HG03565 (cell line): Measurements from ENCODE around the gene FSD1.
"Not testable (repeated sequence)": the region's sequence is repeated elsewhere in the genome, so short reads cannot be mapped to it uniquely, and the experiment has no call there.

Experiments
- ATAC-seq: cut with Tn5 transposase; IDR thresholded peaks from one replicate; pipeline ENCODE4 v1.9.1; 2021; ENCODE audit warnings: mild to moderate bottlenecking, moderate library complexity; ENCODE audit not compliant: unreplicated experiment

Gene FSD1

DNA sequence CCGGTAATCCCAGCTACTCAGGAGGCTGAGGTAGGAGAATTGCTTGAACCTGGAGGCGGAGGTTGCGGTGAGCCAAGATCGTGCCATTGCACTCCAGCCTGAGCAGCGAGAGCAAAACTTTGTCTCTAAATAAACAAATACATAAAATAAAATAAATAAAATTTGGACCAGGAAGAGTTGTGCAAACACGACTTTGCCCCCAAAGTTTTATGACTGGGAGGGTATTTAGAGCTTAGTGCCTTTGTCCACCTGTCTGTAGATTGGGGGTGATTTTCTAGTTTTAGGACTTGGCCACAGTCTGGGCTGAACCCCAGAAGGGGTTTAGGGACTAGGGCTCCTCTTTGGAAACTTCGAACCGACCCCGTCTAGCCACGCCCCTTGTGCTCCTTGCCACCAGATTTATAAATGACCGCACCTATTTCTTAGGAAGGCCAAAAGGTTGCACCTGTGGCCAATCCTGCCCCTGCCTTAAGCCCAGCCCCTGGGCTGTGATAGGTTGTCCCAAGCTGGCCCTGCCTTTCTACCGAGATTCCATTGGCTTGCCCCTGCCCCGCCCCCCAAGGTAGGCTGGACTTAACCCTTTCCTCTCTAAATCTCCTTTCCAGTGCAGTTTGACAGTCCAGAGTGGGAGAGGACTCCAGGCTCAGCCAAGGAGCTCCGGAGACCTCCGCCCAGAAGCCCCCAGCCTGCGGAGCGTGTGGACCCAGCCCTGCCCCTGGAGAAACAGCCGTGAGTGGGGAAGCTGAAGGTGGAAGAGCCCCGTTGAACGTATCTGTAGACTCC, 20.0 kb upstream of the FSD1 start:
- no peak for ATAC-seq

DNA sequence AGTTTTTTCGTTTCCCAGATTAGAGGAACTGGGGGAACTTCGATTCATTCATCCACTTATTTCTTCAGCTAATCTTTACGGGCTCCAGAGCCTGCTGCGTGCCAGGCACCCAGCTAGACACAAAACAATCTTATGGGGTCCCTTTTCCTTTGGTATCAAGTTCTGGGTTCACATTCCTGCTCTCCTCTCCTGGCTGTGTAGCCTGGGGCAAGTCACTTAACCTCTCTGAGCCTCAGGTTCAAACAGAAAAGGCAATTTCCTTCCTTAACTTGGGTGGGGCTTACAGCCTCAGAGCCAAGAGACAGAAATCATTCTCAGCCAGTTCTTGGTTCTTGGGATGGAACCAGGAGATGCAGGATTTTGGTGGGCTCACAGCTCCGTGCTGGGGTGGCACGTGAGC, 19.4 kb upstream of the FSD1 start:
- ATAC-seq = no peak

DNA sequence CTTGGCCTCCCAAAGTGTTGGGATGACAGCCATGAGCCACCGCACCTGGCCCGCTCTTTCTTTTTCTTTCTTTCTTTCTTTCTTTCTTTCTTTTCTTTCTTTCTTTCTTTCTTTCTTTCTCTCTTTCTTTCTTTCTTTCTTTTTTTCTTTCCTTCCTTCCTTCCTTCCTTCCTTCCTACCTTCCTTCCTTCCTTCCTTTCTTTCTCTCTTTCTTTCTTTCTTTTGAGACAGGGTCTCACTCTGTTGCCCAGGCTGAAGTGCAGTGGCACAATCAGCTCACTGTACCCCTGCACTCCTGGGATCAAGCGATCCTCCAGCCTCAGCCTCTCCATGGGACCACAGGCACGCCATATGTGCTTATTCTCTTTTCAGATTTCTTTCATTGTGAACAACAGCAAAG, 18.3 kb upstream of the FSD1 start:
- not testable (repeated sequence) for ATAC-seq

DNA sequence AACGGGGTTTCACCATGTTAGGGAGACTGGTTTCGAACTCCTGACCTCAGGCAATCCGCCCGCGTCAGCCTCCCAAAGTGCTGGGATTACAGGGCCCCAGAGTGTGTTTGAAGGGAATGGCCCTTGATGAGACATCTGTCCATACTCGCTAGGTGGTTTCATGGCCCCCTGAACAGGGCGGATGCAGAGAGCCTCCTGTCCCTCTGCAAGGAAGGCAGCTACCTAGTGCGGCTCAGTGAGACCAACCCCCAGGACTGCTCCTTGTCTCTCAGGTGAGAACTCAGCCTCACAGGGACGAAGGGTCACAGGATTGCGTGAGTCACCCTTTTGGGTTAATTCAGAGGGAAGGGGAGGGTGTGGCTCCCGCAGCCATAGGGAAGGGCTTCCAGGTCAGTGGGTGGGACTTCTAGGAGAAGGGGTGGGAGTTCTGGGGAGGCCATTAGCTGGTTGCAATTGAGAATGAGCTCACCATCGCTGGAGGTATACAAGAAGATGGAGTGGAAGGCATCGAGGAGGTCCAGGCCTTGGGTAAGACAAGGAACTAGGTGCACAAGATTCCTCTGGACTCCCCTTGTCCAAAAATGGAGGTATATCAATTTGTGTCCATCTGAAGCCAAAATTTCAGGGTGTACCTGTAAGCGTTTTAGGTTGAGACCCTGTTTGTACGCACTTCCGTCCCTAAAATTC, 16.2 kb upstream of the FSD1 start:
- ATAC-seq = no peak

DNA sequence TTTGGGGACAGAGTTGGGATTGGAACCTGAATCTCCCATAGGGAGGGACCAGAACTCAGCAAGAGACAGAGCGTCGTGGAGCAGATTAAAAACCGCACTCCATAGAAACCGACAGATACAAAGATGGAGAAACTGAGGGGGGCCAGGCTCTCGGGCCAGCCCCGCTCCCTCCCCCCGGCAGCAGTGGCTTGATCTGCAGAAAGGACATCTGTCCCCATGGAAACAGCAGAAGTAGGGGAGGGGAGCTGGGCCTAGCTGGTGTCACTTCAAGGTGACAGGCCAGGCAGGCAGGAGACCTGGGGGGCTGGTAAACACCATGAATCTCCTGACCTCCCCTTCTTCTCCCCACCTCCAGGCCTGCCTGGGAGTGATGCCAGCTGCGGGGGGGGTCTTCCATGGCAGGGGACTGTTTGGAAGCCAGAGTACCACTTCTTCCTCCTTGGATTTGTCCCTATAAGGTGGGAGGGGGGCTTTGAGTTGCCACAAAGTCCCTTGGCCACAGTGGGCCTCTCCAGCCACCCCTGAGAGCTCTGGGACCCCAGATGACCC, 13.1 kb upstream of the FSD1 start:
- no peak for ATAC-seq

DNA sequence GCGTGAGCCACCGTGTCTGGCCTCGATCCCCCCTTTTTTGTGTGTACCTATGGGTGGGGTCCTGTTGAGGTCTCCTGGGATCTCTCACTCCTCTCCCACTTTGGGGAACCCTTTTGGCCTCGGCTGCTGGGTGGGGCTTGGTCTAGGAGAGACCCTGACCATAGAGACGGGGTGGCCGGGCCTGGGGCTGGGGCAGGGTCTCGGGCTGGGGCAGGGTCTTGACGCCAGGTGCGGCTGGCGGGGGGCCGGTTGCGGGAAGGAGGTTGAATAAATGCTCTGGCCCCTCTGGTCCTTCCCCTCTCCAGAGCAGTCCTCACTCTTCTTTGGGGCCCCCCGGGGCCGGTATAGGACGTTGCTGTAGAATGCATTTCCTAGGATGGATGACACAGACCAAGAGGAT, 11.9 kb upstream of the FSD1 start:
- ATAC-seq = no peak

DNA sequence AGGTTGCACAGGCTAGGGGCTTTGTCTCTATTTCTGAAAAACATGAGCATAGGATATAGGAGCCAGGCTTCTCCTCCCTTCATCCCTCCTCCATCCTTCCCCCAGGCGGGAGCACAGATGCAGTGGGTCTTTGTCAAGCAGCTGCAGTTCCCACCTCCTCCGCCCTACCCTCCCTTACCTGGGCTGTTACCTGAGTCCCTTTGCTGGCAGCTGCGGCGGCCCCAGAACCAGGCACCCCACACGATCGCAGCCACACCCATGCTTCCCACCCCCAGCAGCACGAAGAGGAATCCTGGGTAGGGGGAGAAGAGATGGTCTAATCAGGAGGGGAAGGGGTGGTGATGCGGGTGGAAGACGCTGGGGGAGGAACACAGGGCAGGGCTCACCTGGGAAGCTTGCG, 10.0 kb upstream of the FSD1 start:
- no peak for ATAC-seq

DNA sequence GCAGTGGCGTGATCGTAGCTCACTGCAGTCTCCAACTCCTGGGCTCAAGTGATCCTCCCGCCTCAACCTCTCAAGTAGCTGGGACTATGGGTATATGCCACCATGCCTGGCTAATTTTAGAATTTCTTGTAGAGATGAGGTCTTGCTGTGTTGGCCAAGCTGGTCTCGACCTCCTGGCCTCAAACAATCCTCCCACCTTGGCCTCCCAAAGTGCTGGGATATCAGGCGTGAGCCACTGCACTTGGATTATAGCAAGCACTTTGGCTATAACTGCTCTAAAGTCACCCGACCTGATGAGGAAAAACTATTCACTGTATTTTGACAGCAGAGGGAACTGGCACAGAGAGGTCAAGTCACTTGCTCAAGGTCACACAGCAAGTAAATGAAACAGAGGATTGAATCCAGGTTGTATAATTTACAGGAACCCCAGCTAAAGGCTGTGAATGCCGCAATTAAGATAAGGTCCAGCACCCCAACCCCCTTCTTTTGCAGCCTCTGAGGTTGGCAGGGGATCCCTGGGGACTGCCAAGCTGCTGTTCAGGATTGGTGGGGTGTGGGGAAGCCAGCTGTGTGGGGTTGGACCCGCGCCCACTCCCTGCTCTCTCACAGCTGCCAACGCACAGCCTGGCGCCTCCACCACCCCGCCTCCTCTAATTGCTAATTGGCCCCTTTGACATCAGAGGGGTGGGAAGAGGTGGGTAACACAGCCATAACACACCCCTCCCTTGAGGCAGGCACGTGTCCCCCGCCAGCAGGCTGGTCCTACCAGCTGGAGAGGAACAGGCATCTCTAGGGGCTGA, 8.2 kb upstream of the FSD1 start:
- no peak for ATAC-seq

DNA sequence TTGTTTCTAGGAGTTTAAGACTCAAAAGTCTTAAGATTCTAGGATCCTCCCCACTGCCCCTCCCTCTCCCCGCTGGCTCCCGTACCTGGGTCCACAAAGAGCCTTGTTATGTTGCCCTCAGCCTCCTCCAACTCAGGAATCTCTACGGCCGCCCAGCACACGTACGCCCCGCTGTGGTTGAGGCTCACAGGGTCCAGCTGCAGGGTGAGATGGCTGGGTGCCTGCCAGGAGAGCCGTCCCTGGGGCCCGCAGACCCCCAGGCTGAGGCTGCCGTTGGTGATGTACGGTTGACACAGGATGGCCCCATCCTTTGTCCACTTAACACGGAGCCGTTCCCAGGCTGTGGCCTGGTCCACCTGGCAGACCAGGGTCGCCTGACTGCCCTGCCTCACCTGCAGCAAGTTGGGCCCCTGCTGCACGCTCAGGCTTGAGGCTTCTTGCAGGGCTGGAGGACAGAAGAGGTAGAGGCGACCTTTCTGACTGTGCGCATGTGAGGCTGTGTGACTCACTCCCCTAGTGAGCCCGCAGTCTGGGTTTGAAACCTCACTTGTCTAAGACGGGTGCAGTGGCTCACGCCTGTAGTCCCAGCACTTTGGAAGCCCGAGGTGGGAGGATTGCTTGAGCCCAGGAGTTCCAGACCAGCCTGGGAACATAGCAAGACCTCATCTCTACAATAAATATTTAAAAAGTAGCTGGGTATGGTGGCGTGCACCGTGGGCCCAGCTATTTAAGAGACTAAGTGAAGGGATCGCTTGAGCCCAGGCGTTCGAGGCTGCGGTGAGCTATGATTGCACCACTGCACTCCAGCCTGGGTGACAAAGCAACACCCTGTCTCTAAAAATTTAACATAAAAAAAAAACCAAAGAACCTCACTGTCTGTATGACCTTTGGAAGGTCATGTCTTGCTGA, 6.2 kb upstream of the FSD1 start:
- ATAC-seq = no peak

DNA sequence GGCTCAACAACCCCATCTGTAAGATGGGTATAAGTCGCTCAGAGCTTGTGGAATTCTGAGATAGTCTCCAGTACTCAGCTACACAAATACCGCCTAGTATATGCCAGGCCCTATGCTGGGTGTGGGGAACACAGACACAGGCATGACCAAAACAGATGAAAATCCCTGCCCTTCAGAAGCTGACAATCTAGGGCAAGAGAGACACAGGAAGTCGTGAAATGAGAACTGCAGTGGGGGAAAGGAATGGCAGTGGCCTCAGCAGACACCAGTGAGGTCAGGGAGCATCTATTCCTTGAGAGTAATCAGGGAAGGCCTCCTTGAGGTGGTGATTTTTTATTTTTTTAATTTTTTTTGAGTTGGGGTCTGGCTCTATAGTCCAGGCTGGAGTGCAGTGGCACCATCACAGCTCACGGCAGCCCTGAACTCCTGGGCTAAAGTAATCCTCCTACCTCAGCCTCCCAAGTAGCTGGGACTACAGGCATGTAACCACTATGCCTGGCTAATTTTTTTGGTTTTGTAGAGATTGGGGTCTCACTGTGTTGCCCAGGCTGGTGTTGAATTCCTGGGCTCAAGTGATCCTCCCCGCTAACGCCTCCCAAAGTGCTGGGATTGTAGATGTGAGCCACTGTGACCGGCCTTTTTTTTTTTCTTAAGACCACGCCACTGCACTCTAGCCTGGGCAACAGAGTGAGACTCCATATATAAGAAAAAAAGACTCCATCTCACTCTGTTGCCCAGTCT, 5.4 kb upstream of the FSD1 start:
- ATAC-seq = no peak

DNA sequence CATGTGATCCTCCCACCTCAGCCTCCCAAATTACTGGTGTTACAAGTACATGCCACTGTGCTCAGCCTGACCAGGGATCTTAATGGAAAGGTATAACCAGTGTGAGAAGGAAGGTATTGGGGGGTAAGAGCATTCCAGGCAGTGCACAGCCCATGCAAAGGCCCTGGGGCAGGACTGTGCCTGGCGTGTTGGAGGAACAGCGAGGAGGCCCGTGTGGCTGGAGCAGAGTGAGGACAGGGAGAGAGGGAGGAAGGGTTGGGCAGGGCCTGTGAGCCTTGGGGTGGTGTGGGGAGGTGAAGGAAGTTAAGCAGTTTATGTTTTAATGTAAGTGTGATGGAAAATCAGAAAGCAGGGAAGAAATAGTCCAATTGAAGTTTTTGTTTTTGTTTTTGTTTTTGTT, 3.8 kb upstream of the FSD1 start:
- no peak for ATAC-seq

DNA sequence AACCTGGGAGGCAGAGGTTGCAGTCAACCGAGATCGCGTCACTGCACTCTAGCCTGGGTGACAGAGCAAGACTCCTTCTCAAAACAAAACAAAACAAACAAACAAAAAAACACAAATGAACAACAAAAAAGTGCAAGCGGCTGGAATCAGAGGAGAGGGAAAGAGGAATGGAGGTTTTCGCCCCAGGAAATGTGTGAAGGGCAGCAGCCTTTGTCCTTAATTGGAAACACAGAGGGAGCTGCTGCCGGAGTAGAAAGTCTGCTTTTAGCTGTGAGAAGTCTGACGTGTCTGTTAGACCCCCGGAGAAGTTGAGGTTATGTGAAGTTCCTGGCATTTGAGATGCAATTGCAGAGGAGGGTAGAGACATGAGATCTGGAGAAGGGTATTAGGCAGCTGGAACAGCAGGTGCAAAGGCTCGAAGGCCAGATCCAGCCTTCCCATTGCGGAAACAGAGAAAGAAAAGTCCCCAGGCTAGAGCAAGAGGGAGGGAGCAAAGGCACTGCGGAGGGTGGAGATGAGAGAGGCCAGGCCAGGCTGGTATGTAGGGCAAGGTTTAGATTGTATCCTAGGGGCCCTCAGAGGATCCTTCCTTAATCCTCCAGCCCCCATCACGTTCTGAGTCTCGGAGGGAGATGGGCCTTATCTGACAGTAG, 2.7 kb upstream of the FSD1 start:
- no peak for ATAC-seq

DNA sequence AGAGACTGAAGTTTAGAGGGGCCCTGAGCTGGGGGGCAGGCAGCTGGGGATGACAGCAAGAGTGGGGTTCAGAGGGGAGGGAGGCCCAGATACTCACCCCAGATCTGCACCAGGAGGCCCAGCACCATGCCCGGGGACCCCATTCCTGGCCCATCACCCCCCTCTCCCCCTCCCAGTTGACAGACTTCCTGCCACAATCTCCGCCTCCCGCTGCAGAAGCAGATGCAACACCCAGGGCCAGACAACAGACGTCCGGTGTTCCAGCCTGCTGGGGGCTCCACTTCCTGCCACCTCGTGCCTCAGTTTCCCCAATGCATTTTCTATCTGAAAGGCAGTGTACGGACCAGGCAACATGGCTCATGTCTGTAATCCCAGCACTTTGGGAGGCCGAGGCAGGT, 2.2 kb upstream of the FSD1 start, which contains the start of gene TMIGD2:
Gene TMIGD2 (minus strand): TSS at position 147 of the 398 bp plus-strand sequence. CDS start 4 bp downstream, at position 143.
- ATAC-seq = no peak

DNA sequence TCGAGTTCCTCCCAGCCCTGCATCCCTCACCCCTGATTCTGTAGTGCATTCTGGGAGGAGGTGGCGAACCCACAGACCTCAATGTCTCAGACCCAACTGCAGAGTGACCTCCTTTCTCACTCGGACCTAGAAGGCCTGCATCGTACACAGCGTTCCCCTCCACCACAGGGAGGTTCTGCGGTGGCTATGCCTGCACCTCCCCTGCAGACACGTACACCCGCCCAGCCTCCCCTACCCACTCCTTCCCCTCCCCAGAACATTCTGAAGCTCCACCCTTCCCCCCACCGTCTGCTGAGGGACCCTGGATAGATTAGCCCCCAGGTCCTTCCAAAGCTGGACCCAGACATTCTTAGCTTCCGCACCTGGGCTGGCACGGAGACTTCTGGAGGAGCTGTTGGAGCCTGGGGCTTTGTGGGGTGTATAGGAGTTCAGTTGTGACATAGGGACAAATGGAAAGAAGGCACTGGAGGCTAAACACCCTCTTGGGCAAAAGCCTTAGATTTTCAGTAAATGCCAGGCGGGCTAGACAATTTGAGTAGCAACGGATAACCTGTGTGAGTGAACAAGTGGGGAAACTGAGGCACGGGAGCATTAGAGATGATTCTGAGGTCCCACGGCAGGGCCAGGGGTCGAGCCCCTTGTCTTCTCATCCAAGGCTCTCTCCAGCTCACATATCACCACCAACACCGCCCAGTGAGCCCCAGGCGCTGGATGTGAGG, 420 bp upstream of the FSD1 start:
- ATAC-seq = no peak

DNA sequence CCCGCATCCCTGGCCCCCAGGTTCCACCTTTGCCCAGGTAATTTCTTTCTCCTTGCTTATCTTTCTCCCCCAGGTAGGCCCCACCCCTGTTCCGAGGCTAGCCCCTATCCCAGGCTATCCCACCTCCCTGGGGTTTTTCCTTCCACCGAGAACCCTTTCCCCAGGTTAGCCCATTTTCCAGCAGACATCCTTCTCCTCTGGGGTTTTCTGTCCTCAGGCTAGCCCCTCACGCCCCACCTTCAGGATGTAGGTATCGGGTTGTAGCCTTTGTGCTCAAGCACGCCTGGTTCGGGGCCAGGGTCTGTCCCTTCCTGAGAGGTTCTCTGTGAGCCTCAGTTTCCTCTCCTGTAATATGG, 837 bp downstream of the FSD1 start:
- ATAC-seq = no peak

DNA sequence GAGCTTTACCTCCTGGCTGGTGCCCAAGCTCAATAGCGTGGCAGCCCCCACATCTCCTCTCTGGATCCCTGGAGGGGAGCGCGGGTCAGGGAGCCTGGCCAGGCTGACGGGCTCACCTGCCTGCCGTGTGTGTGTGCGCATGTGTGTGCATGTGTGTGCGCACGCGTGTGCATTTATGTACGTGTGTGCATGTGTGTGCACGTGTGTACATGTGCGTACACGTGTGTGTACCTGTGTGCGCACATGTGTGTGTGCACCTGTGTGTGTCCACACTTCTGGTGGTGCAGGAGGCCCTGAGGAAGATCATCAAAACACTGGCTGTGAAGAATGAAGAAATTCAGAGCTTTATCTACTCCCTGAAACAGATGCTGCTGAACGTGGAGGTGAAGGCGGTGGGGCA, 1.3 kb downstream of the FSD1 start:
- ATAC-seq = no peak

DNA sequence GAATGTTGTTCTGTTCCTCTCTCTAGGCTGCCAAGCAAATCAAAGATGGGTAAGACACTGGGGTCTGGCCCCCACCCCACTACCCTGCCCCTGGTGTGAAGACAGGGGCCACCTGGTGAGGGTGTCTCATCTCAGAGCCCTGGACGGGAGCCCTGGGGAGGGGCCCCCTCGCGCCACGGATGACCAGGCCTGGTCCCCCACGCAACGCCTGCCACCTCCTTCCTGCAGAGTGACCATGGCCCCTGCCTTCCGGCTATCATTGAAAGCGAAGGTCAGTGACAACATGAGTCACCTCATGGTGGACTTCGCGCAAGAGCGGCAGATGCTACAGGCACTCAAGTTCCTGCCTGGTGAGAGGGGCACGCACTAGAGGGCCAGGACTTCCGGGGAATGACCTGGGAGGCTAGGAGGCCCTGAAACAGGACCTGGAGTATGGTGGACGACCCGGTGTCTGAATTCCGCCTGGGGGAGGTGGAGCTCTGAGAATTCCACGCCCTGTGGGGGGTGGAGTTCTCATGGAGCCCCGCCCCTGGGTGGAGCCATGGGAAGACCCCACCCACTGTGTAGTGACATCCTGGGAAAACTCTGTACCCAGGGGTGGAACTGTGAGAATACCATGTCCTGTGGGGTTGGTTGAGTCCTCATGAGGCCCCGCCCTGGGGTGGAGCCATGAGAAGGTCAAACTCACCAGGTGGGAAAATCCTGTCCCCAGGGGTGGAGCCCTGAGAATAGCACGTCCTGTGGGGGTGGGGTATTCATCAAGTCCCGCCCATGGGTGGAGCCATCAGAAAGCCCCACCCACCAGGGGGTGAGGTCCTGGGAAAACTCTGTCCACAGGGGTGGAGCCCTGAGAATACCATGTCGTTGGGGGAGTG, 6.1 kb downstream of the FSD1 start:
- ATAC-seq = no peak
